Epithelial cell of alveolus of lung (primary cell): ENCODE results near the gene KCTD18. TPM values are rescaled to one million over a fixed set of nuclear protein-coding genes. Genes with fewer than 3 reads are reported as not detected.

Experiments
- total RNA-seq: library from RNA; depleted of rRNA; stranded (reverse); fragments of >200 nt; gene quantifications from 2 replicates; pipeline ENCODE4 v1.2.1, GENCODE V29; 2015

Gene KCTD18
- total RNA-seq, result 12.4 and 21.0 TPM in 2 replicates

DNA sequence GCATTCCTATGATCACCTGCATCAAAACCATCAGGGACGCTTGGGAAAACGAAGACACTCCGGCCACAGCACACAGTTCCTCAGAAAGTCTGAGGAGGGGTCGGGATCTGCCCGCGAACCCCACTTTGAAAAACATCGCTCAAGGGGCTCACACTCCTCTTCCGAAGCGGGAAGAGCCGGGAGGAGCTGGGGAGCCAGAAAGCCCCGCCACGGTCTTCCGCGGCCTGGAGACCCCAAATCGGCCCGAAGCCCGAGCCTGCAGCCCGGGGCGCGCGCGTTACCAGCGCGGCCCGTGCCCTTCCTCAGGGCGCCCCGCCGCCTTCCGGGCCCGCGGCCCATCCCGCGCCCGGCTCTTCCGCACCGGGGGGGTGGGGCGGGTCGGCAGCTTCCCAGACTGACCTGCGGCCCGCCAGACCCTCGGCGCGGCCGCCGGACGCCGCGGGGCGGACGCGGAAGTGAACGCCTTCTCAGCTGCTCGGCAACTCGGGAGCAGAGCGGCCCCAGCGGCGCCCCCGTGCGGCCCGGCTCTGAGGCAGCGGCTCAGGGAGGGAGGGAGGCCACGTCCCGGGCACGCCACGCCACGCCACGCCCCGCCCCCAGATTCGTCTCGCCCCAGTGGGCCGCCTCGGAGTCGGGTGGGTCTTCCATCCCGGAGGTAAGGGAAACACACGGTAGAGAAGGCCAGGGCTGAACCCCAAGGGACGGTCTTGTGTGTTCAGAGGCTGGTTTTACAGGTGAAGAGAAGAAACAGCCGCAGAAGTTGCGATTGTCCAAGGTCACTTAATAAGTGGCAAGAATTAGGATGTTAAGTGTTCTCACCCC, at the start of gene KCTD18:
TSS of gene KCTD18 (minus strand) at position 457 of the 822 bp plus-strand sequence. CDS start 3,052 bp downstream, outside the sequence.

DNA sequence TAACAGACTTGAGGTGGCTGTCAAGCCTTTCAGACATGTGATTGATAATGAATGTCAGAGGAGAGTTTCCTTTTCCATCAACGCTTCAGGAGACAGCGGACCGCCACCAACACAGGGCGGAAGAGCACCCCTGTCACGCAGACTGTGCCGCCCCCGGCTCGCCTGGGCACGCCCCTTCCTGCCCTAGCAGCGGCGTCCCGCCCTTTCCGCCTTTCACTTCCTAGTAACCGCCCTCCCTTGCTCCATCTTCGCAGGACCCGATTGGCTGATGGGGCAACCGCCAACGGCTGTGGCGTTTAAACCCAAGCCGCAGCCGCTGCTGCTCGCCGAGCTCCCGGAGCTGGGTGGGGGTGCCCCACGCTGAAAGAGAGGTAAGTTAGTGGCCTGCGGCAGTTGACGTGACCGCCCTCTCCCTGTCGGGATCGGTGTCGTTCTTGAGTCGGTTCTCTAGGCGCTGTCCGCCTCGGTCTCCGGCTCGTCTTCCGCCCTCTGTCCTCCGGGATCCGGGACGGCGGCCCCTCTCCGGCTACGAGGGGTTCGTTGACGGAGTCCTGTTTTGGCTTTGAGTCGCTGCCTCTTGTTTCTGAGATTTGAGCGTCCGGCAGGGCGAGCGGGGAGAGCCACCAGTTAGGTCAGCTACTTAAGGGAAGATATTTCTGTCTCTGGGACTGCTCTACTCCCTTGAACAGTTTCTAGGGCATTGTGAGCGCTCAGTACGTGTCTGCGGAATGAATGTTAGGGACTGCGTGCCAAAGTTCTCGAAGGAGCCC, 16.2 kb upstream of the KCTD18 start, which contains the start of gene SGO2:
TSS of gene SGO2 (plus strand) at position 326 of the 770 bp plus-strand sequence. CDS start 6,769 bp downstream, outside the sequence.

Other genes with a start within 250 kb of the KCTD18 start
- 142 and 165 TPM in 2 replicates for gene SPATS2L, start 203.4 kb downstream of the KCTD18 start, total RNA-seq
- gene SGO2, start 16.1 kb upstream of the KCTD18 start, total RNA-seq, result 9.1 and 10.5 TPM in 2 replicates
- 9.8 and 23.7 TPM in 2 replicates for gene AOX1, start 75.9 kb upstream of the KCTD18 start, total RNA-seq